ENCODE results near the gene PACS2.
"Not testable (repeated sequence)": the region's sequence is repeated elsewhere in the genome, so short reads cannot be mapped to it uniquely, and the experiment has no call there.

Gene PACS2

GRCh38 chr14:105290621-105291346, 23.8 kb upstream of the PACS2 start:
- no peaks in the 10 kb centered on the region for H3K36me3 ChIP-seq (ENCODE audit: insufficient read depth, low read length)
- H3K27ac ChIP-seq (ENCODE audit: low read depth, low read length), result no peak overlapping the region
- H3K4me3 ChIP-seq (ENCODE audit: low read depth in 1 of 2, low read length in 2 of 2), result no peak overlapping the region
- H3K4me1 ChIP-seq (ENCODE audit: insufficient read depth, low read length), result peaks cover 18% of the 10 kb centered on the region
- no peaks in the 10 kb centered on the region for H3K27me3 ChIP-seq (ENCODE audit: control insufficient read depth in 1 of 2, insufficient read depth in 2 of 2, low read length in 2 of 2)
- H3K9ac ChIP-seq (ENCODE audit: low read length), result no peak overlapping the region
- H3K9me3 ChIP-seq (ENCODE audit: low read length), result no peaks in the 10 kb centered on the region

- Histone ChIP-seq H3K4me3 (ENCODE audit: low read depth in 1 of 2, low read length in 2 of 2) (no peak overlapping the region), H3K9me3 (ENCODE audit: low read length) (no peaks in the 10 kb centered on the region), H3K27me3 (ENCODE audit: control insufficient read depth in 1 of 2, insufficient read depth in 2 of 2, low read length in 2 of 2) (no peaks in the 10 kb centered on the region), H3K4me1 (ENCODE audit: insufficient read depth, low read length) (peaks cover 18% of the 10 kb centered on the region), H3K36me3 (ENCODE audit: insufficient read depth, low read length) (no peaks in the 10 kb centered on the region), H3K9ac (ENCODE audit: low read length) (no peak overlapping the region), H3K27ac (ENCODE audit: low read depth, low read length) (no peak overlapping the region)
These were observed 21.5 kb upstream of the PACS2 start for GRCh38 chr14:105292826-105293711.

- Histone ChIP-seq H3K4me3 (ENCODE audit: low read depth in 1 of 2, low read length in 2 of 2) (no peak overlapping the region), H3K9ac (ENCODE audit: low read length) (no peak overlapping the region), H3K4me1 (ENCODE audit: insufficient read depth, low read length) (peaks cover 22% of the 10 kb centered on the region), H3K27ac (ENCODE audit: low read depth, low read length) (no peak overlapping the region), H3K9me3 (ENCODE audit: low read length) (no peaks in the 10 kb centered on the region), H3K27me3 (ENCODE audit: control insufficient read depth in 1 of 2, insufficient read depth in 2 of 2, low read length in 2 of 2) (no peaks in the 10 kb centered on the region), H3K36me3 (ENCODE audit: insufficient read depth, low read length) (no peaks in the 10 kb centered on the region)
These were observed 20.4 kb upstream of the PACS2 start for GRCh38 chr14:105294142-105294597.

- H3K36me3 ChIP-seq (ENCODE audit: insufficient read depth, low read length); H3K9me3 ChIP-seq (ENCODE audit: low read length); H3K27ac ChIP-seq (ENCODE audit: low read depth, low read length); H3K4me3 ChIP-seq (ENCODE audit: low read depth in 1 of 2, low read length in 2 of 2); H3K27me3 ChIP-seq (ENCODE audit: control insufficient read depth in 1 of 2, insufficient read depth in 2 of 2, low read length in 2 of 2); H3K9ac ChIP-seq (ENCODE audit: low read length): not testable (repeated sequence)
- H3K4me1 ChIP-seq (ENCODE audit: insufficient read depth, low read length), result peaks cover 29% of the 10 kb centered on the region
These were observed 17.2 kb upstream of the PACS2 start for GRCh38 chr14:105297311-105297710.

- Histone ChIP-seq H3K9ac (ENCODE audit: low read length) (peak overlapping the region; percentile 46), H3K27ac (ENCODE audit: low read depth, low read length) (peak overlapping the region; percentile 93), H3K4me3 (ENCODE audit: low read depth in 1 of 2, low read length in 2 of 2) (peak overlapping the region; percentile 61 to 87), H3K27me3 (ENCODE audit: control insufficient read depth in 1 of 2, insufficient read depth in 2 of 2, low read length in 2 of 2) (no peaks in the 10 kb centered on the region), H3K9me3 (ENCODE audit: low read length) (no peaks in the 10 kb centered on the region), H3K36me3 (ENCODE audit: insufficient read depth, low read length) (no peaks in the 10 kb centered on the region), H3K4me1 (ENCODE audit: insufficient read depth, low read length) (peaks cover 11% of the 10 kb centered on the region)
These were observed 14.7 kb upstream of the PACS2 start for GRCh38 chr14:105299654-105300541.

- no peaks in the 10 kb centered on the region for H3K9me3 ChIP-seq (ENCODE audit: low read length)
These were observed 13.9 kb upstream of the PACS2 start, which contains the start of gene BRF1 for GRCh38 chr14:105300542-105301102. BRF1 (minus strand) TSS chr14:105301001; CDS start chr14:105300629, 372 bp downstream.

GRCh38 chr14:105301103-105301914, 13.2 kb upstream of the PACS2 start:
- Histone ChIP-seq H3K27me3 (ENCODE audit: control insufficient read depth in 1 of 2, insufficient read depth in 2 of 2, low read length in 2 of 2) (no peaks in the 10 kb centered on the region), H3K27ac (ENCODE audit: low read depth, low read length) (peak overlapping the region; percentile 93), H3K9me3 (ENCODE audit: low read length) (no peaks in the 10 kb centered on the region), H3K4me1 (ENCODE audit: insufficient read depth, low read length) (peaks cover 11% of the 10 kb centered on the region), H3K9ac (ENCODE audit: low read length) (no peak overlapping the region), H3K4me3 (ENCODE audit: low read depth in 1 of 2, low read length in 2 of 2) (peak overlapping the region; percentile 61 to 87), H3K36me3 (ENCODE audit: insufficient read depth, low read length) (no peaks in the 10 kb centered on the region)

More at GRCh38 chr14:105300542-105301102, 13.9 kb upstream of the PACS2 start, which contains the start of gene BRF1:
- H3K27ac ChIP-seq (ENCODE audit: low read depth, low read length), result peak within 1 kb of the TSS; percentile 93
- no peaks in the 10 kb centered on the region for H3K27me3 ChIP-seq (ENCODE audit: control insufficient read depth in 1 of 2, insufficient read depth in 2 of 2, low read length in 2 of 2)
- H3K36me3 ChIP-seq (ENCODE audit: insufficient read depth, low read length), result no peaks in the 10 kb centered on the region
- peak within 1 kb of the TSS; percentile 61 to 87 for H3K4me3 ChIP-seq (ENCODE audit: low read depth in 1 of 2, low read length in 2 of 2)
- peaks cover 11% of the 10 kb centered on the region for H3K4me1 ChIP-seq (ENCODE audit: insufficient read depth, low read length)
- H3K9ac ChIP-seq (ENCODE audit: low read length), result peak within 1 kb of the TSS; percentile 46

- H3K27me3 ChIP-seq (ENCODE audit: control insufficient read depth in 1 of 2, insufficient read depth in 2 of 2, low read length in 2 of 2); H3K9me3 ChIP-seq (ENCODE audit: low read length); H3K27ac ChIP-seq (ENCODE audit: low read depth, low read length); H3K9ac ChIP-seq (ENCODE audit: low read length); H3K36me3 ChIP-seq (ENCODE audit: insufficient read depth, low read length): not testable (repeated sequence)
- Histone ChIP-seq H3K4me1 (ENCODE audit: insufficient read depth, low read length) (peaks cover 11% of the 10 kb centered on the region), H3K4me3 (ENCODE audit: low read depth in 1 of 2, low read length in 2 of 2) (peak overlapping the region in 1 of 2 donors; percentile 61)
These were observed 12.7 kb upstream of the PACS2 start for GRCh38 chr14:105301915-105302249.

- Histone ChIP-seq H3K36me3 (ENCODE audit: insufficient read depth, low read length) (no peaks in the 10 kb centered on the region), H3K9me3 (ENCODE audit: low read length) (no peaks in the 10 kb centered on the region), H3K27ac (ENCODE audit: low read depth, low read length) (no peak overlapping the region), H3K4me1 (ENCODE audit: insufficient read depth, low read length) (peaks cover 9% of the 10 kb centered on the region), H3K4me3 (ENCODE audit: low read depth in 1 of 2, low read length in 2 of 2) (no peak overlapping the region), H3K27me3 (ENCODE audit: control insufficient read depth in 1 of 2, insufficient read depth in 2 of 2, low read length in 2 of 2) (no peaks in the 10 kb centered on the region), H3K9ac (ENCODE audit: low read length) (no peak overlapping the region)
These were observed 10.6 kb upstream of the PACS2 start for GRCh38 chr14:105303949-105304348.

GRCh38 chr14:105304565-105304964, 10.0 kb upstream of the PACS2 start:
- Histone ChIP-seq H3K9ac (ENCODE audit: low read length) (no peak overlapping the region), H3K27ac (ENCODE audit: low read depth, low read length) (no peak overlapping the region), H3K4me1 (ENCODE audit: insufficient read depth, low read length) (peaks cover 3% of the 10 kb centered on the region), H3K9me3 (ENCODE audit: low read length) (no peaks in the 10 kb centered on the region), H3K27me3 (ENCODE audit: control insufficient read depth in 1 of 2, insufficient read depth in 2 of 2, low read length in 2 of 2) (no peaks in the 10 kb centered on the region), H3K4me3 (ENCODE audit: low read depth in 1 of 2, low read length in 2 of 2) (no peak overlapping the region), H3K36me3 (ENCODE audit: insufficient read depth, low read length) (no peaks in the 10 kb centered on the region)
